BLaER1 (cell line): ENCODE data around the gene TRIM41.
A peak's percentile ranks its signal among the peaks of the same experiment; 100 is the strongest.

Source experiments
- H3K27ac ChIP-seq: shearing (Covaris generic); formaldehyde crosslinking; 2 replicates; pipeline ENCODE4 v1.8.1; 2022
- H3K27me3 ChIP-seq: shearing (Covaris generic); formaldehyde crosslinking; 2 replicates; pipeline ENCODE4 v1.8.1; 2022
- H3K36me3 ChIP-seq: shearing (Covaris generic); formaldehyde crosslinking; 2 replicates; pipeline ENCODE4 v1.8.1; 2022
- H3K4me1 ChIP-seq: shearing (Covaris generic); formaldehyde crosslinking; 2 replicates; pipeline ENCODE4 v1.8.1; 2022
- H3K4me2 ChIP-seq: shearing (Covaris generic); formaldehyde crosslinking; 2 replicates; pipeline ENCODE4 v1.8.1; 2022
- H3K4me3 ChIP-seq: shearing (Covaris generic); formaldehyde crosslinking; 2 replicates; pipeline ENCODE4 v1.8.1; 2022
- H3K9ac ChIP-seq: shearing (Covaris generic); formaldehyde crosslinking; 2 replicates; pipeline ENCODE4 v1.8.1; 2022
- H3K9me3 ChIP-seq: shearing (Covaris generic); formaldehyde crosslinking; 2 replicates; pipeline ENCODE4 v1.8.1; 2022
- H4K20me1 ChIP-seq: shearing (Covaris generic); formaldehyde crosslinking; 2 replicates; pipeline ENCODE4 v1.8.1; 2022
- Cebpa-rat ChIP-seq: shearing (Covaris generic); IDR thresholded peaks from 2 replicates; pipeline ENCODE4 v1.8.1; 2022

TRIM41 gene

GRCh38 chr5:181248277-181248676 lies 25.2 kb downstream of the TRIM41 start:
- H3K4me2 ChIP-seq = peak overlapping the region; percentile 99
- H3K27me3 ChIP-seq = no peaks in the 10 kb centered on the region
- peak overlapping the region; percentile 64; the same call in 1 of the 2 replicates for H3K27ac ChIP-seq
- H3K4me3 ChIP-seq = peak overlapping the region; percentile 97
- peak overlapping the region; percentile 100 for H3K9ac ChIP-seq
- H3K36me3 ChIP-seq = peaks cover 37% of the 10 kb centered on the region
- no peak for TF ChIP-seq Cebpa-rat
- peaks cover 67% of the 10 kb centered on the region for H4K20me1 ChIP-seq
- peaks cover 75% of the 10 kb centered on the region for H3K4me1 ChIP-seq
- H3K9me3 ChIP-seq = no peaks in the 10 kb centered on the region

- TF ChIP-seq Cebpa-rat = no peak
- H3K27ac ChIP-seq = no peak overlapping the region
- H4K20me1 ChIP-seq = peaks cover 100% of the 10 kb centered on the region
- H3K4me2 ChIP-seq = no peak overlapping the region
- no peaks in the 10 kb centered on the region for H3K27me3 ChIP-seq
- no peak overlapping the region for H3K4me3 ChIP-seq
- H3K4me1 ChIP-seq = peaks cover 77% of the 10 kb centered on the region
- H3K9me3 ChIP-seq = no peaks in the 10 kb centered on the region
- H3K9ac ChIP-seq = no peak overlapping the region
- peaks cover 76% of the 10 kb centered on the region for H3K36me3 ChIP-seq
These were observed 32.2 kb downstream of the TRIM41 start for GRCh38 chr5:181255276-181255675.

GRCh38 chr5:181255836-181256578 lies 32.9 kb downstream of the TRIM41 start:
- no peaks in the 10 kb centered on the region for H3K9me3 ChIP-seq
- no peak overlapping the region for H3K9ac ChIP-seq
- no peaks in the 10 kb centered on the region for H3K27me3 ChIP-seq
- H3K27ac ChIP-seq = no peak overlapping the region
- H3K4me2 ChIP-seq = no peak overlapping the region
- peaks cover 95% of the 10 kb centered on the region for H4K20me1 ChIP-seq
- H3K4me1 ChIP-seq = peaks cover 71% of the 10 kb centered on the region
- no peak overlapping the region for H3K4me3 ChIP-seq
- TF ChIP-seq Cebpa-rat = no peak
- H3K36me3 ChIP-seq = peaks cover 69% of the 10 kb centered on the region

- Histone ChIP-seq H3K4me2 (peak overlapping the region; percentile 94), H3K9ac (peak overlapping the region; percentile 100), H3K36me3 (peaks cover 56% of the 10 kb centered on the region), H3K4me3 (peak overlapping the region; percentile 95), H3K4me1 (peaks cover 59% of the 10 kb centered on the region), H4K20me1 (peaks cover 82% of the 10 kb centered on the region), H3K9me3 (no peaks in the 10 kb centered on the region), H3K27me3 (no peaks in the 10 kb centered on the region), H3K27ac (no peak overlapping the region)
- no peak for TF ChIP-seq Cebpa-rat
These were observed 35.5 kb downstream of the TRIM41 start for GRCh38 chr5:181258576-181258975.

GRCh38 chr5:181259283-181259682 lies 36.2 kb downstream of the TRIM41 start:
- H4K20me1 ChIP-seq = peaks cover 75% of the 10 kb centered on the region
- no peaks in the 10 kb centered on the region for H3K9me3 ChIP-seq
- peaks cover 56% of the 10 kb centered on the region for H3K36me3 ChIP-seq
- no peak for TF ChIP-seq Cebpa-rat
- peak overlapping the region; percentile 94 for H3K4me2 ChIP-seq
- no peak overlapping the region for H3K27ac ChIP-seq
- peak overlapping the region; percentile 95 for H3K4me3 ChIP-seq
- peak overlapping the region; percentile 100 for H3K9ac ChIP-seq
- peaks cover 59% of the 10 kb centered on the region for H3K4me1 ChIP-seq
- H3K27me3 ChIP-seq = no peaks in the 10 kb centered on the region

GRCh38 chr5:181259974-181260719 lies 37.1 kb downstream of the TRIM41 start:
- Histone ChIP-seq H3K36me3 (peaks cover 55% of the 10 kb centered on the region), H3K27ac (peak overlapping the region; percentile 99)

GRCh38 chr5:181260720-181261319 lies 37.7 kb downstream of the TRIM41 start, which contains the start of gene TRIM52:
Gene TRIM52 (minus strand): TSS chr5:181261143. CDS start chr5:181260813, 330 bp downstream.
- Histone ChIP-seq H3K4me2 (peak within 1 kb of the TSS; percentile 94), H3K4me3 (peak within 1 kb of the TSS; percentile 95), H3K27ac (peak within 1 kb of the TSS; percentile 99), H3K27me3 (no peaks in the 10 kb centered on the region), H3K36me3 (peaks cover 53% of the 10 kb centered on the region), H3K9me3 (no peaks in the 10 kb centered on the region), H4K20me1 (peaks cover 60% of the 10 kb centered on the region), H3K4me1 (peaks cover 52% of the 10 kb centered on the region), H3K9ac (peak within 1 kb of the TSS; percentile 100)
- TF ChIP-seq Cebpa-rat = no peak

More at GRCh38 chr5:181259974-181260719, 37.1 kb downstream of the TRIM41 start:
- Histone ChIP-seq H4K20me1 (peaks cover 66% of the 10 kb centered on the region), H3K4me2 (peak overlapping the region; percentile 94), H3K27me3 (no peaks in the 10 kb centered on the region), H3K4me1 (peaks cover 59% of the 10 kb centered on the region), H3K9me3 (no peaks in the 10 kb centered on the region), H3K4me3 (peak overlapping the region; percentile 95), H3K9ac (peak overlapping the region; percentile 100)
- TF ChIP-seq Cebpa-rat = no peak

GRCh38 chr5:181261320-181262049 lies 38.4 kb downstream of the TRIM41 start:
- Histone ChIP-seq H3K9me3 (no peaks in the 10 kb centered on the region), H3K4me3 (peak overlapping the region; percentile 95), H3K36me3 (peaks cover 51% of the 10 kb centered on the region), H3K4me1 (peaks cover 45% of the 10 kb centered on the region), H3K27me3 (no peaks in the 10 kb centered on the region), H3K27ac (peak overlapping the region; percentile 99), H3K4me2 (peak overlapping the region; percentile 94), H4K20me1 (peaks cover 53% of the 10 kb centered on the region), H3K9ac (peak overlapping the region; percentile 100)
- TF ChIP-seq Cebpa-rat = no peak

- H3K4me2 ChIP-seq = no peak overlapping the region
- H3K4me1 ChIP-seq = peaks cover 24% of the 10 kb centered on the region
- H3K27ac ChIP-seq = no peak overlapping the region
- peaks cover 35% of the 10 kb centered on the region for H3K36me3 ChIP-seq
- no peaks in the 10 kb centered on the region for H3K9me3 ChIP-seq
- no peak for TF ChIP-seq Cebpa-rat
- no peaks in the 10 kb centered on the region for H3K27me3 ChIP-seq
- H3K9ac ChIP-seq = no peak overlapping the region
- H3K4me3 ChIP-seq = no peak overlapping the region
- H4K20me1 ChIP-seq = peaks cover 32% of the 10 kb centered on the region
These were observed 40.6 kb downstream of the TRIM41 start for GRCh38 chr5:181263633-181264032.
